GM13976 (cell line): Measurements from ENCODE around the gene HTT.

ENCODE experiments used
- DNase-seq: peaks from one replicate; pipeline ENCODE4 v3.0.0; 2012; ENCODE audit warnings: low spot score
- CTCF ChIP-seq: IDR thresholded peaks from 2 replicates; pipeline ENCODE4 v1.5.1; 2012; ENCODE audit warnings: borderline replicate concordance, mild to moderate bottlenecking; ENCODE audit not compliant: insufficient read depth; ENCODE audit errors: extremely low read depth, missing control alignments, control extremely low read depth
- in situ Hi-C: fragments of 300-500 bp; cut with MboI; formaldehyde crosslinking; loops from one replicate; pipeline ENCODE4 v1.12.0; 2022; ENCODE audit warnings: low sequenced_read_pairs, mixed read lengths, inconsistent platforms; ENCODE audit not compliant: unreplicated experiment

Gene HTT

GRCh38 chr4:3039706-3040366, 34.6 kb upstream of the HTT start:
- no peak for TF ChIP-seq CTCF
- no peak for DNase-seq
- in situ Hi-C loops, result loop anchor here (10.0 kb wide), 1 partner anchor 65 kb away; no protein-coding TSS in a partner anchor

DNA sequence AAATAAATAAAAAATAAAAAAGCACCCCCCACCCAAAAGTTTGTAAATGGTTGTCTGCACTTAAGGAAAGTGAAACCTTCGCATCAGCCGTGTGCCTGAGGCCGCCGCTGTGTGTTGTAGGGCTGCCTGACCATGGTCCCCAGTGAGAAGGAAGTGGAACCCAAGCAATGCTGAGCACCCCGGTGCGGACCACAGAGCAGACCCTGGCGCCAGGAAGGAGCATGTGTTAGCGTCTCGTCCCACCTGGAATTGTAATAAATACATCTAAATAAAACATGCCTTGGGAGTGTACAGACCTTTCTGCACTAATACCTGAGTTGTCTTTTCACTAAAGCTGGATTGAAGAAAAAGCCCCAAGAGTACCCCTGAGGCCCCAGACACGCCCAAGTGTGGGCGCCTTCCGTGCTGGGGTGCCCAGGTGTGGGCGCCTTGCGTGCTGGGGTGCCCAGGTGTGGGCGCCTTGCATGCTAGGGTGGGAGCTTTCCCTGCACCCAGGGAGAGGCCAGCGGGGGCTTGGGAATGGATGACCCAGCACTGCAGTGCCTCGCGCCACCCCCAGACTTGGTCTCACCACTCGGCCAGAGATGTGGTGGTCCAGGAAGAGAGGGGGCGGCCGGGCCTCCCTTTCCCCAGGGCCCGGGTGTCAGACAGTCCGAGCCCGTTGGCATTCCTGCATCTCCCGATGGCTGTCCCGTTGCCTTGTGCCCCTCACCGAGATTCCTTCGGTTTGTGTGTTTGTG, 33.9 kb upstream of the HTT start:
- DNase-seq, result peak; percentile 72
- TF ChIP-seq CTCF, result no peak
- in situ Hi-C loops, result no loop called here

DNA sequence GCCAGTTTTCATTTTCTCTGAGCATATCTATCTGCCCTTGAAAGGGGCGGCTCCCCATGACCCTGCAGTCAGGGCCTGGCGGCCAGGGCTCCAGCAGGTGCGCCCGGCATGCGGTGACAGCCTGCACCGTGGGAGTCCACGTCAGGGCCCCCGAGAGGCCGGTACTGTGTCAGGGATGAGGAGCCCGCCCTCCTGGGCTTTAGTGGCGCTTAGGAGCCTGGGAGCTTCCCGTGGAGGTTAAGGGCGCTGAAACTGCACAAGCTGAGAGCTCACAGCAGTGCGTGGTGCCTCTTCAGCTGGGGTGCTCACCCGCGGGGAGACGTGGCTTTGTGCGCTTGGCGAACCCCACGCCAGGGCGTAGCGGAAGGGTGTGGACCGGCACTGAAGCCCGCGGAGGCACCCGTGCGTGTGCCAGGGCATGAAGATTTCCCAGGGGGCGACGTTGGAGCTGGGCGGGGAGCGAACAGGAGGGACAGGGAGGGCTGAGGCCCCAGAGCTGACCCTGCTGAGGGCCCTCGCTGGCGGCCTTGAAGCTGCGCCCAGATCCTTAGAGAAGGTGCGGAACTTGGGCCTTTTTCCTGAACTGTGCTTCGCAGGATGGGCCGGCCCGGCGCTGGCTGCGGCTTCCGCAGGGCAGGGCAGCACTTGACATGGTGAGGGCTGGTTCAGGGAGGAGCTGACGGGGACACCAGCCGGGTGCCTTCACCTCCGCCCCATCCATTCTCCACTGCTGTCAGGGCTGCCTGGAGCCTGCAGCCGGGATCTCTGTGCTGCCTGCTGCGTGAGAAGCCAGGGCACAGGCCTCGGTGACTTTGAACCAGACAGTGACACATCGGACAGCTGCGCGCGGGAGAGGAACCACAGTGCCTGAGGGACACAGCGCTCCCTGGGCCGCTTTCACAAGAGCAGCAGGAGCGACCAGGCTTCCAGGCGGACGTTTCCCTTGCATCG, 33.0 kb upstream of the HTT start:
- DNase-seq, result peak; percentile 60

GRCh38 chr4:3042226-3042625, 32.3 kb upstream of the HTT start:
- DNase-seq, result no peak
- TF ChIP-seq CTCF, result no peak
- in situ Hi-C loops, result no loop called here

More for the DNA sequence above, 33.0 kb upstream of the HTT start:
- in situ Hi-C loops, result no loop called here
- no peak for TF ChIP-seq CTCF

GRCh38 chr4:3043282-3044020, 31.0 kb upstream of the HTT start:
- TF ChIP-seq CTCF, result no peak
- no peak for DNase-seq
- in situ Hi-C loops, result no loop called here
